T-helper 2 cell treated with Interferon-gamma antibody and Interleukin-4, amounts not matched to agents 100 ng/mL and 5 ng/mL, for 36 hours (primary cell): ENCODE measurements around the gene SPACA7. TPM values are rescaled to one million over a fixed set of nuclear protein-coding genes. Genes with fewer than 3 reads are reported as not detected.
"Not testable (repeated sequence)": the region's sequence is repeated elsewhere in the genome, so short reads cannot be mapped to it uniquely, and the experiment has no call there.

Experiments used
- intact Hi-C: fragments of 100-400 bp; cut with micrococcal nuclease; formaldehyde crosslinking; loops from one replicate; pipeline ENCODE4 v1.15.1; 2023
- total RNA-seq: library from RNA; stranded (reverse); gene quantifications from 2 replicates; pipeline ENCODE4 v1.2.3, GENCODE V29; 2022

Gene SPACA7
- total RNA-seq, 1 donor from 2014 or later = not detected

DNA sequence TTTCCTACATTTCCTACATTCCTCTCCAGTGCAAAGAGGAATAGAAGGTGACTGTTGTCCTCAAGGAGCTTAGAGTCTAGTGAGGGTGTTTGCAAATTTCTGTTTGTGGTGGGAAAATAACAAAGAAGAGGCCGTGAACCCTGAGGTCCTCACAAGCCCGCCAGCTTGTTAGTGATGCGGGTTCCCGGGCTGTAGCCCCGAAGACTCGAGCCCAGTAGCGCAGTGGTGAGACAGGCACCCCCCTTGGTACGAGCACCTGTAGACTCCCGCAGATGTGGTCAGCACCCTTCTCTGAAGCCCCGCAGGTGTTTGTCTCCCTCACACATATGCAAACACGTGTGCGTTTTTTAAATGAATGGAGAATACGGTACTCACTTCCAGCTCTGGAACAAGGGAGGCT is 26.5 kb upstream of the SPACA7 start:
- intact Hi-C loops = no loop called here

DNA sequence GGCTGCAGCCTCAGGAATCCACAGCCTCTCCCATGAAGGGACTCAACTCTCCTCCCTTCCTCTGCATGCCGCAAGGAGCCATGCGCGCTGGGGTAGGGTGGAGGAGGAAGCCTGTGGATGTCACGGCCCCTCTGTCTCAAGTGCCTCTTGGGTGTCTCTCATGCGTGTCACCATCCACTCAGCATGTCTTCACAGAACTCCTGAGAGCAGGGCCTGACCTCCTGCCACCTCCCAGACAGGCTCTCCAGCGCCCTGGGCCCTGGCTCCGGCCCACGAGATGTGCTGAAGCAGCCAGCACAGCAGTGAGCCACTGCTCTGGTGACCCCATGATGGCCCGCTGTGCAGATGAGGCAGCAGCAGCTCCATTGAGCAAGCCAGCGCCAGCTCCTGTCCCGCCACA is 25.9 kb upstream of the SPACA7 start:
- intact Hi-C loops = no loop called here

DNA sequence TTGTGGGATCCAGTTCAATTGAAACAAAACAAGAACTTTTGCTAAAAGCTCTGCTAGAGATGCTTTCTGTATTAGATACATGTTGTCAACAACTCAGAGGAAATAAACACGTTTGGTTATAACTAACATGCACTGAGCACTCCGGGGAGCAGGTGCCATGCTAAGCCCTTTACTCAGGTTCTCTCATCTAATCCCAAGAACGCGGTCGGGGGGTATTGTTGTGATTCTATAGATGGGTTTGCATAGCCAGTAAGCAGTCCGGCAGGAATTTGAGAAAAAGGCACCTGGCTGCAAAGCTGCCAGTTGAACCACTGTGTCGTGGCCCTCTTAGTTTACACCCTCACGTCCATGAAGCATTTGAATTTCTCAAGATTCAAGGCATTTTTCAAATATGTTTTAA is 24.3 kb upstream of the SPACA7 start:
- intact Hi-C loops = no loop called here

DNA sequence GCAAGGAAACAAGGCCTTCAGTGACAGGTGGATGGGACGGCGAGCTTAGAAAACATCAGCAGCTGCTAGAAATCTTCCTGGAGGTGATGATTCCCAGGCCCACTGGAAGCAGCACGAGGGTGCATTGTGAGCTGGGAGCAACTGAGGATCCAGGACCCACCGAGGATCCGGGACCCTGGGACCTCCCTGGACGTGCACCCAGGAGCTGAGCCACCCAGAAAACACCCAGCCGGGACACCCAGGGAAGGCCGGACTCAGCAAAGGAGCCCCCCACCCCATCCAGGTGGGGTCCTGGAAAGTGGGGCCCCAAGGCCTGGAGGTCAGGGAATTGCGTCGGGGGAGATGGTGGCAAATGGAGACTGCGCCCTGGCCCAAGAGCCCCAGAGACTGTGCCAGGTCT is 22.3 kb upstream of the SPACA7 start:
- intact Hi-C loops = no loop called here

DNA sequence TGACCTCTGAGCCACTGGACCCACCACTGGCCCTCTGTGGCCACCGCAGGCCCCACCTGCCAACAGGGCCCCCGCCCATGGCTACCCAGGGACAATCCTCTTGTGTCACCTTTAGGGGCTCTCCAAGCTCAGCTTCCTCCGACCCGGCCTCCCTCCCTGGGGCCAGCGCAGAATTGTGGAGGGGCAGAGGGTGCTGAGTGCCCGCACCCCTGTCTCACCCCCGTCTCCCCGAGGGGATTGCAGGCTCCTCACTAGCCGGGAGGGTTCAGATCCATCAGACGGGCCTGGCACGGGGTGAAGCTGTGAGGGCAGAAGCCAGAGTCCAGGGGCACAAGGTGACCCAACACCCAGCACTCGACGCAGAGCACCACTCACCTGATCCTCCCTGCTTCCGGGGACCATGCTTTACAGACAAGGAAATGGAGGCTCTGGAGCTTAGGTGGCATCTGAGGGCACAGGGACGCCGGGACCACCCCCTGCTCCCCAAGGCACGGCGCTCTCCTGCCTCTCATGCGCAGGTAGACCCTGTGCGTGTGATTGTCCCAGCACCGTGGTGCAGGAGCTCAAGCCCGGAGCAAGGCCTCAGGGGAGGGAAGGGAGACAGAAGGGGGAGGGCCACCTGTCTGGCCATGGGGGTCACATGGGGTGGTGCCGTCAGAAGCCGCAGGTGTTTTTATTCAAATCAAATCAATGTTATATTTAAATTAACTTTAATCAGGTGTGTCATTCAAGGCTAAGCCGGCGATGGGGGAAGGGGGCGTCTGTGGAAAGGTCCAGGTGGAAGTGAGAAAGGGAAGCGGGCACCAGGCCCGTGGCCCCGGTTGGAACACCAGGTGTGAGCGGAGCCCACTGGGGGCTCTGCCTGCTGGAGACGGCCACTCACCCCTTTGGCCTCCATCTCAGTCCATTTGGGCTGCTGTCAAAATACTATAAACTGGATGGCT is 21.6 kb upstream of the SPACA7 start:
- intact Hi-C loops = no loop called here

DNA sequence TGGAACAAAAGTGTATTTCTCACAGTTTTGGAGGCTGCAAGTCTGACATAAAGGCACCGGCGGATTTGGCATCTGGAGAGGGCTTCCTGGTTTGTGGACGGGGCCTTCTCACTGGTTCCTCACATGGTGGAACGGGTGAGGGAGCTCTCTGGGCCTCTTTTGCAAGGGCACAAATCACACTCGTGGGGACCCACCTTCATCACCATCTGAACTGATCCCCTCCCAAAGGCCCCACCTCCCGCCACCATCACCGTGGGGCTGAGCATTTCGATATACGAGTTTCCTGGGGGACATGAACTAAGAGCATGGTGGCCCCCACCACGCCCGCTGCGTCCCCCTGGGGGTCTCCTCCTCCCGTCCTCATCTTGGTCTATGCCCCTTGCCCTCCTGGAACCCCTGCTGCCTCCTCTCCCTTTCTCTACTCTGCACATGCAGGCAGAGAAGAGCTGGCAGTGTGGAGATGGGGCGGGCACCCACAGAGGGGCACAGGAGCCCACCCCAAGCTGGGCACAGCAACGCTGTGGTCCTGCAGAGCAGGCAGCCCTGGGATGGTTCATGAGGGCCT is 20.8 kb upstream of the SPACA7 start:
- intact Hi-C loops = no loop called here

DNA sequence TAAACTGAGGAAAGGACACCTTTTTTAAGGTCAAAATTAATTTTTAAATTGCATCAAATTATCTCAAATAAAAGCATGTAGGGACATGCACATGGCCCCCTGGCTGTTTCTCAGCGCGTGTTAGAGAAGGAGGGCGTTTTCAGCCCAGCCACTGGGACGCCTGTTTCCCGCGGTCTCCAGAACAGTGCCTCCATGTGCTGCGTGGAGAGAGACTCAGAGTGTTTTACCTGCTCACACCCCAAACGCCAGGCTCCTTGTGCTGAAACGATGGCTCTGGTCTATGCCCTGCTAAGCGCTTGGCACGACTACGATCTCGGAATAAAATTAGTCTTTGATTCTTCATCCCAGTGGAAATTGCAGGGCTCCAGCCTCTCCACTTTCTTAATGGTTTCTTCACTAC is 20.0 kb upstream of the SPACA7 start:
- intact Hi-C loops = no loop called here

DNA sequence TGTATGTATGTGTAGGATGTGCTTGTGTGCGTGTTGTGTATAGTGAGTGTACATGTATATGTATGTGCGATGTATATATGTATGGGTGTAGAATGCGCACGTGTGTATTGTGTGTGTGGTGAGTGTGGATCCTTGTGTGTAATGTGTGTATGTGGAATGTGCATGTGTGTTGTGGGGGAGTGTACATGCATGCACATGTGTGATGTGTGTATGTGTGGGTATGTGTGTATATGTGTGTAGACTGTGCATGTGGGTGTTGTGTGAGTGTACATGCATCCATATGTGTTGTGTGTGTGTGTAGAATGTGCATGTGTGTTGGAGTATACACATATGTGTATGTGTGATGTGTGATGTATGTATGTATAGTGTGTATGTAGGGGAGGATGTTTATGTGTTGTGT is 18.0 kb upstream of the SPACA7 start:
- intact Hi-C loops = no loop called here

DNA sequence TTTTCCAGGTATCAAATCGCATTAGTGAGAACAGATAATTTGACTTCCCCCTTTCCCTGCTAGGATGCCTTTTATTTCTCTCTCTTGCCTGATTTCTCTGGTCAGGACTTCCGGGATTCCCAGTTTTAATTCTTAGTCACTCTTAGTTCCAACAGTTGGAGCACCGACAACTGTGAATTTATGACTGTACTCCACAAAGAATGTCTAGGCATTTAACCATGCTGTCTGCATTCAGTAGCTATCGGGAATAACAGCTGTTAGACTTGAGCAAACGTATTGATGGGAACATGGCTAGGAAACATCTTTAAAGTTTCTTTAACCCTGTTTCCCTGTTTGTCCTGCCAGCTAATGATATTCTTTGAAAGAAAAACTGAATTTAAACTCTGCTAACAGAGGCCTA is 14.1 kb upstream of the SPACA7 start:
- intact Hi-C loops = no loop called here

DNA sequence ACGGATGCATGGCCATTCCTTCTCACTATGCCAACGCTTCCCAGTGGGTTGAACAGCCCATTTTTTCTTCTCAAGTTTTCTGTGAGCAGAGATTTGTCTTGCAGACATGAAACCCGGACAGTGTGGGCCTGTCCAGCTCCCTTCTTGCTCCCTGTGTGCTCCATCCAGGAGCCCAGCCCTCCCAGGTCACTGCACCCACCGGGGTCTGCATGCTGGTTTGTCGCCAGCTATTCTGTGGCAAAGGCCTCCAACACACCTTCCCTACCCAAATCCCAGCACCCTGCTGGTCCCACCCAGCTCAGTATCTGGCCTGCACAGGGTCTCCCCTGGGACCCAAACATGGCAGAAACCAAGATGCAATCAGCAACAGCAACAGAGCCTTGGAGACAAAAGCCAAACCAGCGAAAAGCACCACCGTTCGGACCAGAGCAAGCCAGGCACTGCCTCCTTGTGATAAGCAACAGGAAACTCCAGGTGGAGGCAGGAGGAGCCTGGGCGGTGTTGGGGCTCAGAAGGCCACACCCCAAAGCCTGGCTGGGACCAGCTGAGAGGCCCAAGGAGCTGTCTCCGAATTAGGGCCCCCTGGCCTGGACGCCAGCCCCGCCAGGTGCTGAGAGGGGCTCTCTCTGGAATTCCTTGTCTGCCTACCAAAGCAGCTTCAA is 12.2 kb upstream of the SPACA7 start:
- intact Hi-C loops = no loop called here

DNA sequence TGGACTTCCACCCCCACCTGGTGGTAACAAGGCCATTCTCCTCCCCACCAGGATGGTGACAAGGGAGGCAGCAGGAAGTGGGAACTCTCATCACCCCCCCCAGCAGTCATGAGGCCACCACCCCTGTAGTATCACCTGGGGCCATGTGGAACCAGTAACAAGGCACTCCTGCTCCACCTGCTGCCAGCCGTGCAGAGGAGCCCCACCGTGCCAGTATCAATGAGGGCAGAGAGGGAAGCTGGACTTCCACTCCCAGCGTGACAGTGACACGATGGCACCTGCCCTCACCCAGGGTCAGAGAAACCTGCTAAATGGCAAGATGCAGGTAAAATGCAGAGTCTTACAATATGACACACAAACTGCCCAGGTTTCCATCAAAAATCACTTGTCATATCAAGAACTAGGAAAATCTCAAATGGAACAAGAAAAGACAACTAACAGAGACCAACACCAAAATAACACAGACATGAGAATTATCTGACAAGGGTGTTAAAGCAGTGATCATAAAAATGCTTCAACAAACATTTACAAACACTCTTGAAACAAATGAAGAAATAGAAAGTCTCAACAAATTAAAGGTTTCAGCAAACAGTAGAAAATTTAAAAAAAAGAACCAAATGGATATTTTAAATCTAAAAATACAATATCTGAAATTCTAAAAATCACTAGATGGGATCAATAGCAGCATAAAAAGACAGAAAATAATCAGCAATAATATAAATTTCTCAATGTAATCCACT is 9.1 kb upstream of the SPACA7 start:
- intact Hi-C loops = no loop called here

DNA sequence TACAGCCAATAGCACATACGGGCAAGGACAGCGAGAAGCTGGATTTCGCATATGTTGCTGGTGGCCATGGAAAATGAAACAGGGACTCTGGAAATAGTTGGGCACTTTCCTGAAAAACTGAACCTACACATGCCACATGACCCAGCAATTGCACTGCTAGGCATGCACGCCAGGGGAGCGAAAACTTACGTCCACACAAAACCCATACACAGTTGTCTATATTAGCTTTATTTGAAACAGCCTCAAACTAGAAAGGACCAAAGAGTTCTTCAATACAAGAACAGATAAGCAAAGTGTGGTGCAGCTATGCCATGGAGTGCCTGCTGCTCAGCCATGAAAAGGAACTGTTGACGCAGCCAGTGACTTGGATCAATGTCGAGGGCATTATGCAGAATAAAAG is 7.3 kb upstream of the SPACA7 start:
- intact Hi-C loops = no loop called here

DNA sequence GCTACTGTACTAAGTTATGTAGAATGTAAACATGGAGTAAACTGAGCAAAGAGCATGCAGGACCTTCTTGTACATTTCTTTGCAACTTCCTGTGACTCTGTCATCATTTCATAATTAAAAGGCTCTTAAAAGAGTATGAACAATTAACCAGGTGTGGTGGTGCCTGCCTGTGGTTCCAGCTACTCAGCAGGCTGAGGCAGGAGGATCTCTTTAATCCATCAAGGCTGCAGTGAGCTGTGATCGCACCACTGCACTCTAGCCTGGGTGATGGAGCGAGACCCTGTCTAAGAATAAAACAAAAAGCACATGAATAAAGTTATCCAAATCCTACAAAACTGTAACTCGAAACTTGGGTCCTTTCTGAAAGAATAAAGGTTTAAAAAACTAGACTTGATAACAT is 5.8 kb upstream of the SPACA7 start:
- intact Hi-C loops = no loop called here

DNA sequence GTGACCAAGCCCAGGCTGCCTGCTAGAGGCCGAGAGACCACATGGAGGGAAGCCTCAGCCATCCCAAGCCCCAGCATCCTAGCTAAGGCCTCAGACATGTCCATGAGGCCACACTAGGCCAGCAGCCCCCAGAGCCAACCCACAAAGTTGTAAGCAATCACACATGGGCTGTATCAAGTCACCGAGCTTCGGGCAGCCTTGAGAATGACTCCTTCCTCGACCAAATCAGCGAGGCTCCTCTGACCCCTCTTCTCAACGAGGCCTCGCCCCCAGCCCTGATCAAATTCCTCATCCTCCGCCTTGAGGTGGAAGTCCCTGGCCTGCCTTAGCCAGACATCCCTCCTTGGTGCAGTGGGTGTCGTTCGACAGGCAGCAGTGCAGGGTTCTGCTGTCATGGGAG is 1.9 kb upstream of the SPACA7 start:
- intact Hi-C loops = no loop called here

DNA sequence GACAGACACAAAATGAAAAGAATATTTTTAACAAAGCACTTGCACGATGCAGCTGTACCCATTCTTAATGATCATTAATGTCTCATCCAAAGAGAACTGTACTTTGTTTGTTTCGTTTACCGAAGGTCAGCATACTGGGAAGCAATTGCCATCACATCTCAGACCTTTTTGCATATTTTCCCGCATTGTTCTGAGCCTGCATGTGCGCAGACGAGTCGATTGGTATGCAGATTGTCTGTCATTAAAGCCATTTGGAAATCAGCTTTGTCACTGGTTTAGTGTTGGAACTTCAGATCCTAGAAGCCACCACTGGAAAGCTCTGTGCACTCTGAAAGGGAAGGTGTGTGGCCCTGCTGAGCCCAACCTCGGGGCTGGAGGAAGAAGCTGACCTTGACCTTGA is 15.6 kb downstream of the SPACA7 start:
- intact Hi-C loops = no loop called here

DNA sequence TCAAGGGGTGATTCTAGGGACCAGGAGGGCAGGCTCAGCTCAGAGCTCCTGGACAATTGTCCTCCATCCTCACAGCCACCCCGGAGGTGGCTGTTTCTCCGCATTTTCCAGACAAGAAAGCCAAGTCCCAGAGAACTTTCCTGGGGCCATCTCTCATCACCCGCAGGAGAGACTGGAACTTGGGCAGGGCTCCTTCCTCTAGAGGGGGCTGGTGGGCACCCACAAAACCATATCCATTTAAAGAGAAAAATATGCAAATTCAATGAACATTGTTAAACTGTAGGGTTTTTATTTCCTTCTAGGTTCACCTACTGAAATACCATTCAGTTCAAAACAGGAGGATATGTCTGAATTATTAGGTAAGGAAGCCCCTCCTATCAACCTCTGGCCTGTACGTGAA is 16.6 kb downstream of the SPACA7 start:
- intact Hi-C loops = no loop called here

DNA sequence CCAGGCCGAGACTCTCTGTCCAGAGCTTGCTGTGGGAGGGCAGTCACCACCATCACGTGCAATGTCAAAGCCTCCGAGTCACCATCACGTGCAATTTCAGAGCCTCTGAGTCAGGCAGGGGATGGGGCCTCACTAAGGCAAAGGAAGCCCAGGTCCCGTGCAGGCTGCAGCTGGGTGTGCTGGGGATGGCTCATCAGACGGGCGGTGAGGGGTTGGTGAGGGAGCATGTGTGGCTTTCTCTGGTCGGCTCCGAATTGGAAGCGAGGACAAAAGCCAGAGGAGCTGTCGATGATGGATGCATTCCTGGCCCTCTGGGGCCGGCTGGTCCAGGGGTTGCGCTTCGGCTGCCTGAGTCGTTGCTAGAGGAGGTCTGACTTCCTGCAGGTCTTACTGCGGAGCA is 18.9 kb downstream of the SPACA7 start:
- intact Hi-C loops = not testable (repeated sequence)

DNA sequence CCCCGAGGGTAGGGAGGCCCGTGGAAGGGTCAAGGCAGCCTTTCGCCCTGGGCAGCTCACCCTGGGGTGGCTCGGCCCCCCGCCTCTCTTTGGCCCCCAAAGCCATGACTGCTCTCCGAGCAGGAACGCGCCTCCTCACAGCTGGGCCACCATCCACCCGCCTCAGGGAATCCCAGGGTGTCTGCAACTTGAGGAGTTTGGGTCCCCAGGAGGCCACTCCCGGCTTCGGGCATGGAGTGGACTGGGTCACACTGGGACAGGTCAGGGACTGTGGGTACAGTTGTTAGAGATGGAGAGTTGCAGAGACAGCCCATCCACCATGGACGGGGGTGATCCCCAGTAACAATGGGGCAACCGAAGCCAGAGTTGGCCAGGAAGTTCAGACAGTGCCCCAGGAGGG is 19.8 kb downstream of the SPACA7 start:
- intact Hi-C loops = not testable (repeated sequence)

DNA sequence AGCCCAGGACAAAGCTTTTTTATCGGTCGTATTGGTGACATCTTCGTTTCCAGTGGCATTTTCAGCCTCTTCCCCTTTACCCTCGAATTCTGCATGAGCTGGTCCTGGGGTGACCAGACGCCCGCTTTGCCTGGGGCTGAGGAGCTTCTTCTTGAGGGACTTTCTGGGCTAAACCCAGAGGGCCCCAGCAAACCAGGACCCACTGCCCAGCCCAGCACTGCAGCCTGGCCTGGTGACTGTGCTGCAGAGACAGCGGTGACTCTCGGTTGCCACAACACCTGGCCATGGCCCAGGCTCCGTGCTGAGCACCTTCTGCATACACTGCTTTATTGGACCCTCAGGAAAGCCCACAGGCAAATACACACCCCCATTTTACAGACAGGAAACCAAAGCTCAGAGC is 21.0 kb downstream of the SPACA7 start:
- intact Hi-C loops = no loop called here

DNA sequence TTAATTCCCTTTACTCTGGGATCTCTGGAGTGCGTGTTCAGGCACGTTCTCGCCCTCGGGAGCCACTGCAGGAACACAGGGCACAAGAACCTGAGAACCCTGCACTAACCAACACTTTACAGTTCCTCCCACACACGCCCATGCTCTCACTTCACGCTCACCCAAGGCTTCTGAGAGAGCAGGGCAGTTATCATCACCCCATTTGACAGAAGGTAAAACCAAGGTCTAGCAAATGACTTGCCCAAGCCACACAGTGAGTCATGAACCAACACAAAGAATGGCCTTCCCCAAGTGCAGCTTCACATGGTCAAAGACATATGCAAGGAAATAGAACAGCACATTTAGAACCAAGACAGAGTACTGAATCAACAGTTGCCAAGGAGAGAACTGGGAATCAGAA is 22.2 kb downstream of the SPACA7 start:
- intact Hi-C loops = not testable (repeated sequence)

DNA sequence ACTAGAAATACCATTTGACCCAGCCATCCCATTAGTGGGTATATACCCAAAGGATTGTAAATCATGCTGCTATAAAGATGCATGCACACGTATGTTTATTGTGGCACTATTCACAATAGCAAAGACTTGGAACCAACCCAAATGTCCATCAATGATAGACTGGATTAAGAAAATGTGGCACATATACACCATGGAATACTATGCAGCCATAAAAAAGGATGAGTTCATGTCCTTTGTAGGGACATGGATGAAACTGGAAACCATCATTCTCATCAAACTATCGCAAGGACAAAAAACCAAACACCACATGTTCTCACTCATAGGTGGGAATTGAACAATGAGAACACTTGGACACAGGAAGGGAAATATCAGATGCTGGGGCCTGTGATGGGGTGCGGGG is 33.7 kb downstream of the SPACA7 start:
- intact Hi-C loops = not testable (repeated sequence)

DNA sequence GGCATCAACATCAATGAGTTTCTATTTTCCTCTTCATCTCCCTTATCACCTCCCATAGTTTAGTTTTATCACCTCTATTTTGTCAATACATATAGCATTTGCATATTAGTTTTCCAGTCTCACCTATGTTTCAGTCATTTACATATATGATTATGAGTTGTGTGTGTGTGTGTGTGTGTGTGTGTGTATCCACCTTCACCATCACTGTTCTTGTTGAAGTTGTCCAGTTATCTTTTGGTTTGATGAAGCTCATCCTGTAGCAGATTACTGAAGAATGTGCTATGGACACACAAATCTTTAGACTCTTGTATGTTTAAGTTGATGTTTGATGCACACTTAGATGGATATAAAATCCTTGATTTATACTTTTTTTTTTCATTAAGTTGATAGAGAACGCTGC is 40.5 kb downstream of the SPACA7 start:
- intact Hi-C loops = no loop called here
